Posterior vena cava (tissue), 2 donors: ENCODE results near the gene OR51F1. TPM values are rescaled to one million over a fixed set of nuclear protein-coding genes. Genes with fewer than 3 reads are reported as not detected.

ENCODE experiments used
- total RNA-seq, 2 donors: library from RNA; stranded (reverse); fragmentation: NEBNext Ultra II Directional; extraction: Animal tissue kit (Norgen Biotek cat#: 25700); gene quantifications; one replicate each; pipeline ENCODE4 v1.2.1, GENCODE V29; 2021
- donor health status: DM: yes; HTN: yes; CAD: no.
- donor health status: DM: yes; HTN: yes; CAD: no.

OR51F1 gene
- total RNA-seq, 2 donors from 2014 or later = not detected

Other genes with a start within 250 kb of the OR51F1 start
- not detected for gene OR52M1, start 224.7 kb downstream of the OR51F1 start, total RNA-seq
- gene OR52I2, start 188.2 kb downstream of the OR51F1 start, total RNA-seq = not detected
- not detected for gene OR52I1, start 175.9 kb downstream of the OR51F1 start, total RNA-seq
- gene TRIM68, start 161.7 kb downstream of the OR51F1 start, total RNA-seq = 1 to 10 TPM; 6.2 to 6.3 TPM
- not detected for gene OR51D1, start 132.5 kb downstream of the OR51F1 start, total RNA-seq
- gene OR51E1, start 126.0 kb downstream of the OR51F1 start, total RNA-seq = 1 to 10 TPM in 1 of 2 donors, under 1 TPM in 1; 0.67 to 1.0 TPM
- gene OR51E2, start 72.1 kb downstream of the OR51F1 start, total RNA-seq = under 1 TPM; 0.23 to 0.57 TPM
- not detected for gene MMP26, start 65.2 kb downstream of the OR51F1 start, total RNA-seq
- not detected for gene OR52R1, start 34.4 kb upstream of the OR51F1 start, total RNA-seq
- gene OR51F2, start 51.4 kb upstream of the OR51F1 start, total RNA-seq = not detected
- gene OR51S1, start 79.3 kb upstream of the OR51F1 start, total RNA-seq = not detected
- not detected for gene OR51T1, start 112.0 kb upstream of the OR51F1 start, total RNA-seq
- not detected for gene OR51A7, start 133.8 kb upstream of the OR51F1 start, total RNA-seq
- gene OR51G2, start 149.4 kb upstream of the OR51F1 start, total RNA-seq = not detected
- gene OR51G1, start 154.4 kb upstream of the OR51F1 start, total RNA-seq = not detected
- not detected for gene OR51A4, start 177.7 kb upstream of the OR51F1 start, total RNA-seq
- gene OR51A2, start 185.8 kb upstream of the OR51F1 start, total RNA-seq = not detected
- not detected for gene OR51L1, start 224.9 kb upstream of the OR51F1 start, total RNA-seq